Neural progenitor cell (in vitro differentiated cells): ENCODE measurements around the gene CHPF2. TPM values are rescaled to one million over a fixed set of nuclear protein-coding genes. Genes with fewer than 3 reads are reported as not detected.

ENCODE experiments used
- DNase-seq: peaks from one replicate; pipeline ENCODE4 v3.0.0-alpha.2; 2016; ENCODE audit warnings: low spot score
- H2AFZ ChIP-seq: fragments of 200-600 bp; sonication (generic); replicated peaks from 2 replicates; pipeline ENCODE4 v1.6.1; 2016; ENCODE audit warnings: antibody characterized with exemption
- H3F3A ChIP-seq: fragments of 200-600 bp; sonication (generic); 2 replicates; pipeline ENCODE4 v1.6.1; 2016; ENCODE audit warnings: antibody characterized with exemption, low read depth
- H3K27ac ChIP-seq: fragments of 200-600 bp; sonication (generic); 2 replicates; pipeline ENCODE4 v1.5.1; 2016; ENCODE audit warnings: mild to moderate bottlenecking
- H3K27me3 ChIP-seq: fragments of 200-600 bp; sonication (generic); 2 replicates; pipeline ENCODE4 v1.6.1; 2016; ENCODE audit warnings: mild to moderate bottlenecking, moderate library complexity
- H3K36me3 ChIP-seq: fragments of 200-600 bp; sonication (generic); 2 replicates; pipeline ENCODE4 v1.5.1; 2016
- H3K4me1 ChIP-seq: fragments of 200-600 bp; sonication (generic); 2 replicates; pipeline ENCODE4 v1.6.1; 2016; ENCODE audit warnings: mixed run types
- H3K4me2 ChIP-seq: fragments of 200-600 bp; sonication (generic); 2 replicates; pipeline ENCODE4 v1.6.1; 2016
- H3K4me3 ChIP-seq: fragments of 200-600 bp; sonication (generic); 2 replicates; pipeline ENCODE4 v1.5.1; 2016
- H3K79me2 ChIP-seq: fragments of 200-600 bp; sonication (generic); 2 replicates; pipeline ENCODE4 v1.6.1; 2016; ENCODE audit warnings: low read depth
- H3K9ac ChIP-seq: fragments of 200-600 bp; sonication (generic); 2 replicates; pipeline ENCODE4 v1.6.1; 2016
- H3K9me3 ChIP-seq: fragments of 200-600 bp; sonication (generic); 2 replicates; pipeline ENCODE4 v1.5.1; 2016; ENCODE audit warnings: low read depth
- H4K20me1 ChIP-seq: fragments of 200-600 bp; sonication (generic); 2 replicates; pipeline ENCODE4 v1.6.1; 2016; ENCODE audit warnings: low read depth
- H3K27ac Mint-ChIP-seq: 3 replicates; pipeline ENCODE4 v1.8.0; 2021; ENCODE audit warnings: mixed read lengths
- H3K27me3 Mint-ChIP-seq: 2 replicates; pipeline ENCODE4 v1.8.0; 2022; ENCODE audit warnings: low read depth, mild to moderate bottlenecking, inconsistent platforms, moderate library complexity, mixed read lengths; ENCODE audit not compliant: insufficient read depth
- H3K36me3 Mint-ChIP-seq: 3 replicates; pipeline ENCODE4 v1.8.0; 2021; ENCODE audit warnings: mixed read lengths
- H3K4me1 Mint-ChIP-seq: 3 replicates; pipeline ENCODE4 v1.8.0; 2021; ENCODE audit warnings: mixed read lengths
- H3K4me3 Mint-ChIP-seq: 3 replicates; pipeline ENCODE4 v1.8.0; 2021; ENCODE audit warnings: mild to moderate bottlenecking, moderate library complexity, mixed read lengths
- H3K9me3 Mint-ChIP-seq: 3 replicates; pipeline ENCODE4 v1.8.0; 2020; ENCODE audit warnings: mixed read lengths
- CTCF ChIP-seq: fragments of 200-600 bp; sonication (generic); IDR thresholded peaks from 2 replicates; pipeline ENCODE4 v1.5.1; 2017; ENCODE audit warnings: antibody characterized with exemption, mild to moderate bottlenecking
- EZH2 ChIP-seq: fragments of 200-600 bp; sonication (generic); IDR thresholded peaks from 2 replicates; pipeline ENCODE4 v1.6.1; 2017; ENCODE audit warnings: antibody characterized with exemption, mild to moderate bottlenecking, moderate library complexity
- EZH2phosphoT487 ChIP-seq: fragments of 200-600 bp; sonication (generic); IDR thresholded peaks from 2 replicates; pipeline ENCODE4 v1.6.1; 2017; ENCODE audit warnings: antibody characterized with exemption
- microRNA counts: library from miRNA; unstranded; fragments of <30 nt; microRNA quantifications from one replicate; lab custom pipeline; 2016
- total RNA-seq: library from RNA; depleted of rRNA; stranded (reverse); fragments of >200 nt; gene quantifications from 2 replicates; pipeline ENCODE4 v1.2.3, GENCODE V29; 2015; ENCODE audit warnings: low replicate concordance

CHPF2 gene
- total RNA-seq, 1 donor from 2014 or later, result 8.8 TPM

GRCh38 chr7:151286148-151286547 lies 53.9 kb downstream of the CHPF2 start:
- no peak overlapping the region for H3K27ac Mint-ChIP-seq
- H3K9me3 ChIP-seq, result no peaks in the 10 kb centered on the region
- no peaks in the 10 kb centered on the region for H4K20me1 ChIP-seq
- H3K4me1 Mint-ChIP-seq, result peaks cover 10% of the 10 kb centered on the region
- no peak overlapping the region for H3K4me3 ChIP-seq
- H3F3A ChIP-seq, result no peaks in the 10 kb centered on the region
- no peaks in the 10 kb centered on the region for H3K9me3 Mint-ChIP-seq
- no peak overlapping the region for H2AFZ ChIP-seq
- H3K4me1 ChIP-seq, result no peaks in the 10 kb centered on the region
- no peak overlapping the region for H3K9ac ChIP-seq
- no peaks in the 10 kb centered on the region for H3K36me3 Mint-ChIP-seq
- peaks cover 33% of the 10 kb centered on the region for H3K27me3 ChIP-seq
- peaks cover 5% of the 10 kb centered on the region for H3K27me3 Mint-ChIP-seq
- H3K4me3 Mint-ChIP-seq, result no peak overlapping the region
- no peaks in the 10 kb centered on the region for H3K79me2 ChIP-seq
- no peak overlapping the region for H3K27ac ChIP-seq
- TF ChIP-seq EZH2 (no peak), EZH2phosphoT487 (no peak), CTCF (no peak)
- no peak for DNase-seq
- no peak overlapping the region for H3K4me2 ChIP-seq
- no peaks in the 10 kb centered on the region for H3K36me3 ChIP-seq

MicroRNAs within 50 kb of the gene (microRNA counts, 767-probe panel; counts per million panel counts)
- 460 counts per million, percentile 90 among the panel's probes with 10 or more counts for microRNA hsa-miR-671-3p (lab: Ali Mortazavi, UCI)
- microRNA hsa-miR-671-5p (lab: Ali Mortazavi, UCI), result 460 counts per million, percentile 90 among the panel's probes with 10 or more counts

Other genes with a start within 250 kb of the CHPF2 start
- gene NOS3, start 241.5 kb upstream of the CHPF2 start, total RNA-seq, result 1.3 and 11.0 TPM in 2 replicates
- gene ATG9B, start 208.0 kb upstream of the CHPF2 start, total RNA-seq, result 0.43 and 1.8 TPM in 2 replicates
- gene ABCB8, start 204.0 kb upstream of the CHPF2 start, total RNA-seq, result 7.9 and 19.9 TPM in 2 replicates
- 1.6 TPM in 1 of 2 replicates, not detected in the other for gene ASIC3, start 184.0 kb upstream of the CHPF2 start, total RNA-seq
- 8.1 and 10.3 TPM in 2 replicates for gene CDK5, start 174.6 kb upstream of the CHPF2 start, total RNA-seq
- gene SLC4A2, start 172.9 kb upstream of the CHPF2 start, total RNA-seq, result 26.1 and 85.7 TPM in 2 replicates
- gene FASTK, start 151.7 kb upstream of the CHPF2 start, total RNA-seq, result 22.4 and 71.0 TPM in 2 replicates
- gene TMUB1, start 149.0 kb upstream of the CHPF2 start, total RNA-seq, result 6.0 and 49.4 TPM in 2 replicates
- gene AGAP3, start 146.0 kb upstream of the CHPF2 start, total RNA-seq, result 38.9 and 73.0 TPM in 2 replicates
- not detected in 2 replicates for gene GBX1, start 64.8 kb upstream of the CHPF2 start, total RNA-seq
- not detected in 2 replicates for gene ASB10, start 45.2 kb upstream of the CHPF2 start, total RNA-seq
- not detected in 2 replicates for gene H2BK1, start 22.0 kb upstream of the CHPF2 start, total RNA-seq
- gene ABCF2, start 5.3 kb upstream of the CHPF2 start, total RNA-seq, result 31.3 and 40.7 TPM in 2 replicates
- gene SMARCD3, start 16.2 kb downstream of the CHPF2 start, total RNA-seq, result 11.0 and 23.6 TPM in 2 replicates
- 56.3 and 61.7 TPM in 2 replicates for gene NUB1, start 109.3 kb downstream of the CHPF2 start, total RNA-seq
- gene WDR86, start 177.6 kb downstream of the CHPF2 start, total RNA-seq, result 15.0 and 33.0 TPM in 2 replicates
- gene CRYGN, start 207.7 kb downstream of the CHPF2 start, total RNA-seq, result 1.1 TPM in 1 of 2 replicates, not detected in the other